HUES48 (cell line): ENCODE data around the gene TRMT2A.

Experiments
- H3K27ac ChIP-seq: one replicate; pipeline ENCODE4 v1.7.0; 2013; ENCODE audit warnings: low read depth, low read length, inconsistent platforms
- H3K27me3 ChIP-seq: 2 replicates; pipeline ENCODE4 v1.6.1; 2013; ENCODE audit warnings: mild to moderate bottlenecking, low read length; ENCODE audit not compliant: control insufficient read depth, insufficient read depth
- H3K36me3 ChIP-seq: 2 replicates; pipeline ENCODE4 v1.6.1; 2013; ENCODE audit warnings: low read length; ENCODE audit not compliant: control insufficient read depth, insufficient read depth
- H3K4me1 ChIP-seq: 2 replicates; pipeline ENCODE4 v1.6.1; 2013; ENCODE audit warnings: mild to moderate bottlenecking, low read length; ENCODE audit not compliant: control insufficient read depth, insufficient read depth
- H3K4me3 ChIP-seq: 2 replicates; pipeline ENCODE4 v1.5.1; 2013; ENCODE audit warnings: mild to moderate bottlenecking, low read depth, low read length
- H3K9ac ChIP-seq: 2 replicates; pipeline ENCODE4 v1.6.1; 2013; ENCODE audit warnings: mild to moderate bottlenecking, low read depth, low read length, moderate library complexity
- H3K9me3 ChIP-seq: 2 replicates; pipeline ENCODE4 v1.6.1; 2013; ENCODE audit warnings: low read length; ENCODE audit not compliant: control insufficient read depth, insufficient read depth

TRMT2A gene

DNA sequence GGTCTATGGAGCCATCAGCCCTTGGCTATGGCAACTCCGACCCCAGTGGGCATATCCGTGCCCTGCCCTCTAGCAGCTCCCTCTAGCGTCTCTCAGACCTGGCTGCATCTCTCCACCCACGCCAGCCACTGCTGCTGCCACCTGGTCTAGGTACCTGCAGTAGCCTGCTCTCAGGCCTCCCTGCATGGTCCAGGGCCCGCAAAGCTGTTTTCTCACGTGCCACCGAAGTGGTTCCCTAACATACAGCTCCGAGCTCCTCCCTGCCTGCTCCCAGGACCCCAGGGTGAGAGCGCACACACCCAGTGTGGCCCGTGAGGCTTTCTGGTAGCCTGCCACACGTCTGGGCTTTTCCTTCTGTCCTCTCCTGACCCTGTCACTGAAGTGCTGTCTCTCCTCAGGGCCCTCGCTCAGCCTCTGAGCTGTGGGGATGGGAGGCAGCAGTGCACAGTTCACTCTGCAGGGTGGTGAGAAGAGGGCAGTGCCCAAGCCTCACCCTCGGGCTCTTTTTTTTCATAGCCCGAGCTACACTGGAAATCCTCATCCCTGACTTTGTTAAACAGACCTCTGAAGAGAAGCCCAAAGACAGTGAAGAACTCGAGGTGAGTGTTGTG is 22.7 kb downstream of the TRMT2A start:
- H3K4me1 ChIP-seq = no peaks in the 10 kb centered on the region
- no peak overlapping the region for H3K27ac ChIP-seq
- peaks cover 98% of the 10 kb centered on the region for H3K36me3 ChIP-seq

GRCh38 chr22:20093418-20094196 is 23.4 kb downstream of the TRMT2A start:
- Histone ChIP-seq H3K36me3 (peaks cover 98% of the 10 kb centered on the region), H3K9ac (no peak overlapping the region), H3K4me1 (no peaks in the 10 kb centered on the region), H3K27ac (no peak overlapping the region), H3K27me3 (no peaks in the 10 kb centered on the region), H3K4me3 (no peak overlapping the region), H3K9me3 (no peaks in the 10 kb centered on the region)

More for the DNA sequence above, 22.7 kb downstream of the TRMT2A start:
- no peaks in the 10 kb centered on the region for H3K27me3 ChIP-seq
- no peak overlapping the region for H3K4me3 ChIP-seq
- no peaks in the 10 kb centered on the region for H3K9me3 ChIP-seq
- no peak overlapping the region for H3K9ac ChIP-seq

- Histone ChIP-seq H3K9ac (no peak overlapping the region), H3K36me3 (peaks cover 99% of the 10 kb centered on the region), H3K4me3 (no peak overlapping the region), H3K27me3 (no peaks in the 10 kb centered on the region), H3K4me1 (no peaks in the 10 kb centered on the region), H3K27ac (no peak overlapping the region), H3K9me3 (no peaks in the 10 kb centered on the region)
Observed at GRCh38 chr22:20092477-20092854, 24.6 kb downstream of the TRMT2A start.

GRCh38 chr22:20091690-20092476 is 25.1 kb downstream of the TRMT2A start:
- H3K27ac ChIP-seq = no peak overlapping the region
- no peak overlapping the region for H3K4me3 ChIP-seq
- no peak overlapping the region for H3K9ac ChIP-seq
- no peaks in the 10 kb centered on the region for H3K27me3 ChIP-seq
- no peaks in the 10 kb centered on the region for H3K4me1 ChIP-seq
- H3K9me3 ChIP-seq = no peaks in the 10 kb centered on the region
- H3K36me3 ChIP-seq = peaks cover 99% of the 10 kb centered on the region

- Histone ChIP-seq H3K27ac (no peak overlapping the region), H3K9ac (no peak overlapping the region), H3K4me1 (no peaks in the 10 kb centered on the region), H3K4me3 (no peak overlapping the region), H3K9me3 (no peaks in the 10 kb centered on the region), H3K36me3 (peaks cover 99% of the 10 kb centered on the region), H3K27me3 (no peaks in the 10 kb centered on the region)
Observed at GRCh38 chr22:20090730-20091240, 26.2 kb downstream of the TRMT2A start.

- Histone ChIP-seq H3K4me1 (no peaks in the 10 kb centered on the region), H3K9me3 (no peaks in the 10 kb centered on the region), H3K27ac (no peak overlapping the region), H3K9ac (no peak overlapping the region), H3K27me3 (no peaks in the 10 kb centered on the region), H3K4me3 (no peak overlapping the region), H3K36me3 (peaks cover 97% of the 10 kb centered on the region)
Observed at GRCh38 chr22:20089977-20090729, 26.9 kb downstream of the TRMT2A start.

- no peak overlapping the region for H3K9ac ChIP-seq
- no peaks in the 10 kb centered on the region for H3K4me1 ChIP-seq
- no peaks in the 10 kb centered on the region for H3K27me3 ChIP-seq
- H3K27ac ChIP-seq = no peak overlapping the region
- H3K4me3 ChIP-seq = no peak overlapping the region
- no peaks in the 10 kb centered on the region for H3K9me3 ChIP-seq
- H3K36me3 ChIP-seq = peaks cover 89% of the 10 kb centered on the region
Observed at GRCh38 chr22:20089226-20089976, 27.6 kb downstream of the TRMT2A start.

DNA sequence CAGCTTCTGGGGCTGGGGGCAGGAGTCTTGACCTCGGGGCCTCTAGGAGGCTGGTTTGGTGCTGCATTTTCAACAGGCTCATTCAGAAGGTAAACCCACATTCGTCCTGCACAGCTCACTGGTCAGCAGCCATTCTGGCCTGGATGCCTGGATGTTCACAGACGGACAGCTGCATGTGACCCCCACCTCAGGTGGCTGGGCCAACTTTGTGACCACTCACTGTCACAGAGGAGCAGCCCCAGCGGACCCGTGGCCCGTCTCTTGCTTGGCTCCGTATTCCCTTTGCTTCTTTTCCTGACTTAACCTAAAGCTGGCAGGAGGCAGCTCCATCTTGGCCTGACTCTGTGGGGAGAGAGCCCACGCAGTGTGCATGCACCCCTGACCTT is 28.8 kb downstream of the TRMT2A start:
- Histone ChIP-seq H3K4me3 (no peak overlapping the region), H3K9ac (no peak overlapping the region), H3K9me3 (no peaks in the 10 kb centered on the region), H3K36me3 (peaks cover 78% of the 10 kb centered on the region), H3K27me3 (no peaks in the 10 kb centered on the region), H3K4me1 (no peaks in the 10 kb centered on the region), H3K27ac (no peak overlapping the region)

DNA sequence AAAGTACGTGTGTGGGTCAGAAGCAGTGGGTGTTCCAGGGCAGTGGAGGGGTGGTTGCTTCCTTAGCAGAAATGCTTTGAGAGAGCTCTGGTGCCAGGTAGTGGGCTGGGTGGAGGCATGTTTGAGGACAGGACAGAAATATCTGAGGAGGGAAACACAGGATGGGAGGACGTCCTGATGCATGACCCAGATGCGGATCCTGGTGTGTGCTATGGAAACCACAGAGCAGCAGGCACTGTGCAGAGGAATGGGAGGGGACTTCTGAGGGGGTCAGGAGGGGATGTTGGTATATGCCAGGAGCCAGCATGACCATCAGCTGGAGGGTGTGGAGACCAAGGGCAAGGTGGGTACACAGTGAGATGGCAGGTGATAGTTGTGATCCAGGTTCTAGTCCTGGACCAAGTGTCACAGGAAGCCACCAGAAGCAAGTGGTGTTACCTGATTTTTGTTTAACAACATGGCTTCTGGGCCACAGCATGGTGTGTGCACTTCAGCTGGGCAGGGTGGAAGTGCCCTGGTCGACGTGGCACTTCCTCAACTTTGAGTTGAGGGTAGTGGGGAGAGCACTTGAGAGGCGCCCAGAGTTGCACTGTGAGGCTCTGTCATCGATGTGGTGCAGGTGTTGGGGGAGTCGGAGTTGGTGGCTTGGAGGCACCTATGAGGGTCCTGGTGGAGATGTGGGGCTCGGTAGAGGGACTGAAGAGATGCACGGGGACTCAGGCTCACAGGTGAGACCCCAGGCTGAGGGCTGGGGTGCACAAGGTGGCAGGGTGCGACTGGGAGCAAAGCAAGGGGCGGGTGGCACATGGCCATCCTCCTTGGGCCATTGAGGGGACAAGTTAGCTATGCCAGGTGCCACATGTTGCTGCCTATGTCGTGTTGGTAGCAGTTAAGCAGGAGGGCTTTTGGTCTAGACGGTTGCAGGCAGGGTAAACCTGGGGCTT is 29.4 kb downstream of the TRMT2A start:
- no peak overlapping the region for H3K9ac ChIP-seq

More for the DNA sequence above, 29.4 kb downstream of the TRMT2A start:
- H3K27me3 ChIP-seq = no peaks in the 10 kb centered on the region
- H3K36me3 ChIP-seq = peaks cover 78% of the 10 kb centered on the region
- H3K4me3 ChIP-seq = no peak overlapping the region
- H3K4me1 ChIP-seq = peaks cover 6% of the 10 kb centered on the region; the same call in 1 of the 2 replicates
- H3K27ac ChIP-seq = no peak overlapping the region
- H3K9me3 ChIP-seq = no peaks in the 10 kb centered on the region
